Stimulated activated CD4-positive, alpha-beta T cell treated with anti-CD3 and anti-CD28 coated beads, TNF-alpha, amount 100 ng/mL, for 24 hours (primary cell): ENCODE data around the gene SPECC1.
"Not testable (repeated sequence)": the region's sequence is repeated elsewhere in the genome, so short reads cannot be mapped to it uniquely, and the experiment has no call there.

Experiments
- DNase-seq, 3 experiments: peaks; one replicate each; pipeline ENCODE4 v3.0.0-alpha.2; 2020; ENCODE audit warnings: low read depth in 3 of 3

SPECC1 gene

DNA sequence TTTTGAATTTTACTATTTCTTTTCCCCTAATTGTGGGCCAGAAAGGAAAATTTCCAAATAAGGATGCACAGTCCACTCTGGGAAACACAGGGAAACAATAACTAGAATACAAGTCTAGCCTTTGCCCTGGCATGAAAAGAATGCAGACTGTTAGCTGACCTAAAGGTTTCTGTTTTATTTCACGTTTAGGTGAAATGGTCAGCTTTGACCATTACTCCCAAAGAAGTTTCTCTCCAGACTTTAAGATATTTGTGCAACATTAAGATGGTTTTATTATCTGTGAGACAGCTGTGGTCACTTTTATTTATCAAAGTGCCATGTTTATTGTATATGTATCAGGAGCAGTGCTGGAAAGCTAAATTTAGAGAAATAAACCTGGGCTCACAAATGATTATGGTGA is 163.9 kb downstream of the SPECC1 start:
- DNase-seq = no peak

DNA sequence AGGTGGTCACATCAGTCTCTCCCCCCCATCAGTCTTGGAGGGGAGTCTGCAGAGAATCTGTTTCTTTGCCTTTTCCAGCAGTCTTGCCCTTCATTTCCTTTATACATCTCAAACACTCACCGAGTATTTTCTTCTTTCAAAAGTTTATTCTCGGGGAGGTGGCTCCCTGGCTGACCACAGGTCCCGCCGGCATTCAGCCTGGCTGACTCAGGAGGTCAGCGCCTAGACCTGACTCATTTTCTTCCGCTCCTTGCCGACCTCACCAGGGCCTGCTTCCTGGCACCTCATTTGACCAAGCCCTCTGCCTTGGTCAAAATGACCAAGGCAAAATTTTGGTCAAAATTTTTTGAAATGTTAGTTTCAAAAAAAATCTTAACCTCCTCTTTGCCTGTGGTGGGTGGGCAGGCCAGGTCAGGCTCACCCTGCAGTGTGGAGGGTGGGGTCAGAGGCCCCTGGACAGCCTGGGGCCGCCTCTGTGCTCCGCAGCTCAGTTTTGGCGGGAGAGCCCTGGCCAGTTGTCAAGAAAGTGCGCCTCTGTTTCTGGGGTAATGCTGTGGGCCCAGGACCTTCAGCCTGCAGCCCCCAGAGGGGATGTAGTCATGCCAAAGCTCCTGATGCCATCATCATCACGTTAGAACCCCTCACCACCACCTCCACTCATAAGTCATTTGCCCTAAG is 165.6 kb downstream of the SPECC1 start:
- no peak for DNase-seq

DNA sequence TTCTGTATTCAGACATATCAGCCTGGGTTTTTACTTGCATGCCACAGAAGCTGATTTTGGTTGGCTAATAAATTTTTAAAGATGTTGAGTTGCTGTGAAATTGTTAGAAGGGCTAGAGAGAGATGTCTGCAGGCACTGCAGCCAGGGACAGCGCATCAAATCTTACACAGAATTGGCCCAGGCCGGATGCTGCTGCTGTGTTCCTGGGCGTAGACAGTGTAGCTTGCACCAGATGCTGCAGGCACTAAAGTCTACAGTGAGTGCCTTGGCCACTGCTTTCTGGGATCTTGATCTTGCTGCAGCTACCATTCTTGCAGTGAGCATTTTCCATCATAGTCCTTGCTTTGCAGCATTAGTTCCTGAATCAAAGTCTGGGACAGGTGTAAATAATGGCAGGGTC is 169.9 kb downstream of the SPECC1 start:
- no peak for DNase-seq

DNA sequence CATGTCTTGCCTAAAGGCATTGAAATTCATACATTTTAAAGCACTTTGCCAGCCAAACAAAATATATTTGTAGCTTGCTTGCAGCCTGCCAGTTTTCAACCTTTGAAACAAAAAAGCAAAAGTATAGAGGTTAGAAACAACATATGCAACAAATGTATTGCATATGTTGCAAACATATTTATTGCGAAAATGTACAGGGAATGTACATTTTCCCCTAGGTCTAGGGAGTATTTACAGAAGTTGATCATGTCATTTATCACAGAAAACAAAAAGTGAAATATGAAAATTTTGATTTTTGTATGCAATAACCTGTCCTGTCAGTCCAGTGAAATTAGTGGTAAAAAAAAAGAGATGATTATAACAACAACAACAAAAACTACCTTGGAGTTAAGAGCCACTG is 171.5 kb downstream of the SPECC1 start:
- DNase-seq = no peak

DNA sequence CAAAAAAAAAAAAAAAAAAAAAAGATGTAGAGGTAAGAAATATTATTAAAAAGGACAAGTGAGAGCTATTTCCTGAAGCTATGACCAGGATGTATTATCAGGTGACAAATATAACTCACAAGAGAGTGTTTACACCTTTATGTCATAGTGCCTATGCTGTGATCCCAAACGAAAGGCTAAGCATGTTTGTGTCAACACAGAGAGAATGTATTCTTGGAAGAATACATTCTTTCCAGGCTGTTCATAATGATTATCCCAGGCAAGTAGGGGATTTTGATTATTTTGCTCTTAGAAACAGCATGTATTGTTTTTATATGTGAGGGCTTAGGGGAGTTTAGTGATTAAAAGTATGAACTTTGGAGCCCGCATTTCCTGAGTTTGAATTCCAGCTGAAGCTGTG is 175.0 kb downstream of the SPECC1 start:
- DNase-seq = no peak

DNA sequence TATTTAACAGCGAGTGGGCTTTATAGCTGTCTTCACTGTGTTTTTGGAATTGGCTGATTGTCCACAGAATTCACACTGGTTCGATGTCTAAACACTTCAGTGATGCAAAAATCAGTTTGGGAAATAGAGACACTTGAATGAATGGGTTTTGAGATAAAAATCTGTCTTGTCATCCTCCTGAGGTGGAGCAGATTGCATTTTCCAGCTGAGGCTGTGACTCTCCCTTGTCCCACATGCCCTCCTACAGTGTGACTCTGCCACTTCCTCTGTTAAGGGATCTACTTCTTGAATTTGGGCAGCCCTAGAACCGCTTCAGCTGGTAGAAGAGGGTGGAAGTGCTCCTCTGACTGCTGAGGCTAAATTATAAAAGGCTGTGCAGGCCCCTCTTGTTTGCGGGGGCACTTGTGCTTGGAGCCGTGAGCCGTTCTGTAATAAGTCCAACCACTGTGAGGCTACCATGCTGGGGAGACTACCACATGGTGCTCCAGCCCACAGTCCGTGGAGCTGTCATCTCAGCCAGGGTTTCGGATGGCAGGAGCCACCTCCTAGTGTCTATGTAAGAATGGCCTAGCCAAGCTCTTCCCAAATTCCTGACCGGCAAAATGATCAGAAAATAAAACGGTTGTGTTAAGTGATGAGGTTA is 175.9 kb downstream of the SPECC1 start:
- no peak for DNase-seq

DNA sequence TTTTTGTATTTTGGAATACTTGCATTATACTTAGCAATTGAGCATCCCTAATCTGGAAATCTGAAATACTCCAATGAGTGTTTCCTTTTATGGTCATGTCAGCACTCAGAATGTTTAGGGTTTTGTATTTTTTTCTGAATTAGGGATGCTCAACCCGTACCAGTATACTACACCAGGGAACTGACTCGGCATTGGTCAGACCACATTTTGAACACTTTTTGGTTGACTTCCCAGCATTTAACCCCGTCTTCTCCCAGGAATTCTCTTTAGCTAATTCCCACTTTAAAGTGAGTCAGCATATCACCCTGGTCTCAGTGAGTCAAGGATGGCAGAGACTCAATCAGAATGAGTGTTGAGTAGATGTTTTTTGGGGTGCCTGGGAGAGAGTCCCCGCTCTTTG is 177.9 kb downstream of the SPECC1 start:
- DNase-seq = no peak

DNA sequence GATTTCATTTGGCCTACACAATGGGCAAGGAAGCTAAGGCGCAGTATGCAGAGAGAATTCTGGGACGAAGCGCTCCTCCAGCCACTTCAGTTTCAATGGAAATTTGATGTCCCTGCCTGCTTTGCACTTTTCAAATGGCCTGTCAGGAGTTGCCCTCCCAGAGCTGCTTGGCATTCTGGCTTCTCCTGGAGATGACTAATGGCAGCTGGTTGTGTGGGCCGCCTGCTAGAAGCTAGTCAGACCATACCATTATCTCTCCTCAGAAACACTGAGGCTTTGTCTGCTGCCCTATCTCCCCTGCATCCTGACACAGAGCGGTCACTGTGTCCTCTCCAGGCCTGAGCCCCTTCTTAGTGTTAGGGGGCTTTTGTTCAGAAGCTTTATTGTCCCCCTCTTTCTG is 180.1 kb downstream of the SPECC1 start:
- no peak for DNase-seq

DNA sequence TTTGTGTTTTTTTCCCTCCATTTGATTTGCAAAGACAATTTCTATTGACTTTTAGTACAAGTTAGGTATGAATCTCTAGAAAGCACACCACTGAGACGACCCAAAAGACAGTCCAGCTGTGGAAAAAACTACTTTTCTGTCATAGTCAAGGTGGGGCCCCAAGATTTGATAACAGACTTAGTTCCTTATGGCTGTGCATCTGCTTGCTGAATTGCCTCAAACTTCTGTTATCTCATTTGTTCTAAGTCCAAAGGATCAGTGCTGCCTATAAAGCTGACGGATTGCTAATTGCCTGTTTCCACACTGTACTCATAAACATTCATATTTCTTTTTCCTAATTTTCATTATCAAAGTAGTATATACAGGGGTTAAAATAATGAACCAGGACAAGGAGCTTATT is 180.8 kb downstream of the SPECC1 start:
- DNase-seq = no peak

DNA sequence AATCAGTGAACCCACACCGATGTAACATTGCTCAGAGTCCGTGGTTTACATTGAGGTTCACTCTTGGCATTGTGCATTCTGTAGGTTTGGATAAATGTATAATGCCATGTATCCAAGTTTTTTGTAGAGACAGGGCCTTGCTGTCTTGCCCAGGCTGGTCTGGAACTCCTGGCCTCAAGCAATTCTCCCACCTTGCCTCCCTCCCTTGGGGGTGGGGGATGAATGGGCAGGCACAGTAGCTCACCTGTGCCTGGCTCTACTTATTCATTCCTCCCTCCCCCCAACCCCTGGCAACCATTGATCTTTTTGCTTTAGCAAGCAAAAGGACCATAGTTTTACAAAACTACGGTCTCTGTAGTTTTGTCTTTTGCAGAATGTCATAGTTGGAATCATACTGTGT is 181.4 kb downstream of the SPECC1 start:
- DNase-seq = no peak

DNA sequence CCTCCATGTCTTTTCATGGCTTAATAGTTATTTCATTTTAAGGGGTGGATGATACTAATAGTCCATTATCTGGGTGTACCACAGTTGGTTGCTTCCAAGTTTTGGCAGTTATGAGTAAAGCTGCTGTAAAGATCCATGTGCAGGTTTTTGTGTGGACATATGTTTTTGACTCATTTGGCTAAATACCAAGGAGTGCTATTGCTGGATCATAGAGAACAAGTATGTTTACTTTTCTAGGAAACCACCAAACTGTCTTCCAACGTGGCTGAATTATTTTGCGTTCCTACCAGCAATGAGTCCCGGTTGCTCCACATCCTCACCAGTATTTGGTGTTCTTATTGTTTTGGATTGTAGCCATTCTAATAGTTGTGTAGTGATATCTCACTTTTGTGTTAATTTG is 181.9 kb downstream of the SPECC1 start:
- no peak for DNase-seq

DNA sequence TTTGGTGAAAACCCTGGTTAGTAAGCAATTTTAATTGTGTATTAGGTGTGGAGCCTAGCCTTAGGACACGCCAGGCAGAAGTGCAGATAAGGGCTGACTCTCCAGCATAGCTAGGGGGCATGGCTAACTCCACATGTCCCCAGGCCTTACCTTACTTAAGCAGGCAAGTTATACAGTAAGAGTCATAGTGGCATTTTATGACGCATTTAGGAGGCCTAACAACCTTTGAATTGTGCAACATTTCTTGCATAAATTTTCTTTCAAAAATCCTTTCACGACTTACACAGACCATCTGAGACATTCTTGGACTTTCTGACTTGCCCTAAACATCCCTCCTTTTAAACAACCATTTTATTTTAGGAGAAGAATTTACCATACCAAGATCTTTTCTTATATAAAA is 187.1 kb downstream of the SPECC1 start:
- DNase-seq = not testable (repeated sequence)

DNA sequence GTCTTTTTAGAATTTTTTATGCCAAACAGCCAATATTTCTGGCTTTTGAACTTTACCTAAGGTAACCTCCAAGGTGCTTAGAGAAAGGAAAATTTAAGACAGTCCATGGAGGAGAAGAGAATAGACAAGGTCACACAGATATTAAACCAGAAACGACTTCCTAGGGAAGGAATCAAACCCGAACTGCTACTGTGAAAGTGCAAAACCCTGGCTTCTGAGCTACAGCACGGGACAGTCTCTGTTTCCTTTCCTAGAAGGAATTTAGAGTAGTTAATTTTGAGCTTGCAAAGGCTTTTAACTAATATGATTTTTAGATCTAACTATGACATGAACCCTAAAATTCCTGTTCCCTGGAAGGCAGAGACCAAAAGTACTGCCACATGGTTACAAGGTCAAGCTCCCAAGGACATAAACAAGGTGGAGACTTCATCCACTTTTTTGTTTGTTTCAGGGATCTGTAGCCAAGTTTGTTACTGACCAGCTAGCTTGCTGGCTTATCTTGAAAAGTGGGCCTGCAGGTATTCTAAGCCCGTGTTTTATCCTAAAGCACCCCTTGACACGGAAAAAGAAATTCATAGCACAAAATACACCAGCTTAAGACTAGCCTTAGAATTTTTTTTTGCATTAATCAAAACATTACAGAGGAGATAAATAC is 188.2 kb downstream of the SPECC1 start:
- DNase-seq = no peak

DNA sequence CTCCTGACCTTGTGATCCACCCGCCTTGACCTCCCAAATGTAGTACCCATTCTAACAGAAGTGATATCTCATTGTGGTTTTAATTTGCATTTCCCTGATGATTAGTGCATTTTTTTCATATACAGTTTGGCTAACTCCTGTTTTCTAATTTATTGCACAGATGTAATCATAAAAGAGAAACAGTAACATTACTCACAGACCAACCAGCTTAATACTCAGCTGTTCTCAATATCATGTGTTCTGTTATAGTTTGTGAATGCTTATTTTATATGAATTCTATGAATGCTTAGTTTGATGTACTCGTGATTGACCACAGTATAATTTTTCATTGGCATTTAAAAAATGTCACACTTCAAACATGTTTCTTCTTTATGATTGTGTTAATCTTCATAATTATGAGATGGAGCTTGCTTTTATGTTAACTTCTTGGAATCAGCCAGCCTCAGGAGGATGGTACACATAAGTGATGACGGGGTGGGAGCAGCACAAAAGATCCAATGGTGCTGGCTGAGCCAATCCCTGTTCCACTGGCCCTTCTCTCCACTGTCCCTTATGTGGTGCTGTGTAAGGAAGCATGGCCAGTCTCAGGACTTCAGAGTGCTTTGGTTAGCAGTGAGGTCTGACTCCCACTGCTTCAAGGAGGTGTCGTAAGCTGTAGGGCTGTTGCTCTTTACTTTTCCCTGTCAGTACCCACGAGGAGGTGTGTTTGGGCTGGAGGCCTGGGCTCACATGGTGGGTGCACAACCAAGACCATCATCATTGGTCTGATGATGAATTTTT is 191.0 kb downstream of the SPECC1 start:
- no peak for DNase-seq

DNA sequence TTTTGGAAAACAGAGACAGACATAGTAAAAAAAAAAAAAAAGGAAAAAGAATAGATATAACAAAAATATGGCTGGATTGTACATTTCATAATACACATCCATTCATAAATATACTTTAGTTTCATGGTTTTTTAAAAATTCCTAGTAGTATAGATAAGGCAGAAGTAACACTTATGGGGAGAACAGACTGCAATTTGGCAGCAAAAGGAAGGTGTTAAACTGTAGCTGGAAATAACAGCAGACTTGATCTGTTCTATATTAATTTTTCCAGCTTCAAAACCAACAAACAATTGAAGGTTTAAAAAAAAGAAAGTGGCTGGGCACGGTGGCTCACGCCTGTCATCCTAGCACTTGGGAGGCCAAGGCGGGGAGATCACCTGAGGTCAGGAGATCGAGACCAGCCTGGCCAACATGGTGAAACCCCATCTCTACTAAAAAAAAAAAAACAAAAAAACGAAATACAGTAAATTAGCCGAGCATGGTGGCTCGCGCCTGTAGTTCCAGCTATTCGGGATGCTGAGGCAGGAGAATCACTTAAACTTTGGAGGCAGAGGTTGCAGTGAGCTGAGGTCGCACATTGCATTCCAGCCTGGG is 191.8 kb downstream of the SPECC1 start:
- DNase-seq = no peak

DNA sequence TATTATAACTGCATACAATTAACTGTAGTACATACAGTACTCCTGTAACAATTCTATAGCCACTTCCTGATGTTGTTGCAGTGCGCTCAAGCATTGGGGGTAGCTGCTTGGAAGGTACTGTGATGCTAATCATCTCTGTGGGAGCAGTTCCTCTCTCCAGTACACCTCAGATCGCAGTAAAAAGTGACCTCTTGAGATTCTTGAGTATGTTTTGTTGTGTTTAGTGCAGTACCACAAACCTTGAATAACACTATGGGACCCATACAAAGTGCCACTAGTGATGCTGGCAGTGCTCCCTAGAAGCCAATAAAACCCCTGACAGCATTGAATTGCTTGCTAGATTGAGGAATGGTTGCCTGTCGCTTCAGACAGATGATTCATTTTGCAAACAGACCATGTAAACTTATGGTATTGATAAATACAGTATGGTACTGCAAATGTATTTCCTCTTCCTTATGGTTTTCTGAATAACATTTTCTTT is 193.0 kb downstream of the SPECC1 start:
- no peak for DNase-seq

DNA sequence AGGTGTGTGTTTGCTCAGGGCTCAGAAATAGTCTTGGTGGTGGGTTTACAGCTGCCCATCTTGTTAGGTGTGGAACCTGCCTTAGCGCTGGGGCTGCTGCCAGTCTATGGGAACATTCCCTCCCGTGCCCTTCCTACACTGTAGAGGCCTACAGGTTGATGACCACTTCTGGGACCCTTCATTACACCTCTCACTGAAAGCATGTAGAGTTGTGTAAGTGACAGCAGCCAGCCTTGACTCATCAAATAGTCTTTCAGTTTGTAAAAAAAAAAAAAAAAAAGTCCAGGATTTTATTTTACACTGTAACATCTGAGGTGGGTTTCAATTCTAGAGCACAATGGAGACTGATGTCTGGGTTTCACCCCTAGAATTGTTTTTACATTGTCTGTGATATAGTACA is 193.9 kb downstream of the SPECC1 start:
- DNase-seq = no peak

DNA sequence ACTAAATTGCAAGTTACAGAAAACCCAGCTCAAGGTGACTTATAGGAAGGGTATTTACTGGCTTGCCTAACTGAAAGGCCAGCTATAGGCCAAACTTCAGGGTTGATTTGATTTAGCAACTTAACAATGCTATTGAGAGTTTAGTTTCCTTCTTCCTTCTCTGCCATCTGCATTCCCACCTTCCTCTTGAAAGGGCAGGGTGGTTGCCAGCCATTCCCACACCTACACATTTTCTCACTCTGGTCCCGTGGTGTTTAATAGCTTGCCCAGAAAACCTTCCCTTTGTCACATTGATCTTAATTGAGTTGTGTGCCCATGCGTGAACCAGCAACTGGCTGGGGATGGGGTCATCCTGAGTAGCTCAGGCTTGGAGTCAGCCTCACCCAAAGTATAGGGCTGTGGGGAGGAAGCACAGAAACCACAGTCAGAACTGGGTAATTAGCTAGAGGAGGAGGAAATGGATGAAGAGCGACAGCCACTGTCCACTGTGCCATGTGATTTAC is 194.7 kb downstream of the SPECC1 start:
- DNase-seq = no peak

DNA sequence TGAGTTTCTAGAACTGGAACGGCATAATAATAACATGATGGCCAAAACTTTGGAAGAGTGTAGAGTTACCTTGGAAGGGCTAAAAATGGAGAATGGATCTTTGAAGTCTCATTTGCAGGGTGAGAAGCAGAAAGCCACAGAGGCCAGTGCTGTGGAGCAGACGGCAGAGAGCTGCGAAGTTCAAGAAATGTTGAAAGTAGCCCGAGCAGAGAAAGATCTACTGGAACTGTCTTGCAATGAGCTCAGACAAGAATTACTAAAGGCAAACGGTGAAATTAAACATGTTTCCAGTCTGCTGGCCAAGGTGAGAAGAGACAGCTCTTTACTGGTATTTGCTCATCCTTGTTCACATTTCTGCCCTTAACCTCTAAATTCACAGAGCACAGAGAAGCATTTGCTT is 196.4 kb downstream of the SPECC1 start:
- DNase-seq = no peak

DNA sequence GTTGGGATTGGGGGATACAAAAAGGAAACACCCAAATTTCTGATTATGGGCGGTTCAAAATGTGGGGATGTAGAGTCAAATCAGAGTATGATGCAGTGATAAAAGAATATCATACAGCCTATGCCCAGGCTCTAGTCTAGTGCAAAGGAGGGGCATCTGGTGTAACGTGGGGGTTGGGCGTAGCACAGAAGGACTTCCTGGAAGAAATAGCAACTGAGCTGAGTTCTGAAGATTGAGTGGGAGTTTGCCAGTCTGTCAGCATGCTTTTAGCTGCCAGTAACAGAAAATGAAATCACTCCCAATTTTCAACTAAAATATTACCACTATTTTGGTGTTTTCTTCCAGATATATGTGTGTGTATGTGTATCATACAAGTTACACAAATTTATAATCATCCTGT is 196.9 kb downstream of the SPECC1 start:
- DNase-seq = peak in 1 of 3 experiments; percentile 14

DNA sequence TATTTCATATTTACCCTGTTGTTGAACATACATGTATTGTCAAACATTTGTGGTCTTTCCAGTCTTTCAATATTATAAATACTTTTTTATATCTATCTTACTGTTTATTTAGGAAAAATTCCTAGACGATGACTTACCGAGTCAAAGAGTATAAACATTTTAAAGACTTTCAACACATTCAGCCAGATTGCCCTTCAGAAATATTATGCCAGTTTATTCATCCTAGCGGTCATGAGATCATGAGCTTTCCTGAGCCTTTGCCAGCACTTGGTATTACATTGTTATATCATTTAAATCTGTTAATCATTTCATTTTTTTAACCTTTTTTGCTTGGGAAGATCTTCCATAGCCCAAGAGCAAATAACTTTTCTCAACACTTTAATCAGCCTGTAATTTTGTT is 197.4 kb downstream of the SPECC1 start:
- DNase-seq = no peak
